ENCODE data around the gene TBRG4. TPM values are rescaled to one million over a fixed set of nuclear protein-coding genes. Genes with fewer than 3 reads are reported as not detected.
"Not testable (repeated sequence)": the region's sequence is repeated elsewhere in the genome, so short reads cannot be mapped to it uniquely, and the experiment has no call there.

TBRG4 gene
- total RNA-seq, 1 experiment from 2014 or later, result 81.5 TPM

DNA sequence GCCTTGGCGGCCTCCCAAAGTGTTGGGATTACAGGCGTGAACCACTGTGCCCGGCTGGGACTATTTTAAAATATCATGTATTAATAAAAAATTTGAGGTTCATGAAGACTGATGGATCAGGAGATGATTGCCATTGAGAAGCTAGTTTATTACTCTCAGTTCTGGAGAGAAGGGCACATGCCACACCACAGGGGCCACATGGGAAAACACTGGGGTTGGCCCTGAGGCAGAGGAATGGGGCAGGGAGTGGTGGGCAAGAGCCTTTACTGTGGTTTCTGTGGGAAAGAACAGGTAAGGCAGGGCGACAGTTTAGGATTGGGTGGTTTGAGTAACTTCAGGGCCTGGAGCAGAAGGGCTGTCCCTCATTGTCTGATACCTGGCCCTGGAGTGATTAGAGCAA is 6.8 kb upstream of the TBRG4 start:
- no peak for DNase-seq
- H3K9me2 ChIP-seq (replicated peaks; ENCODE audit: insufficient read depth, low read length), result no peaks in the 10 kb centered on the region
- H3K4me2 ChIP-seq (ENCODE audit: low read depth, low read length, poor library complexity, severe bottlenecking), result peak overlapping the region; percentile 30
- peaks cover 26% of the 10 kb centered on the region for H3K4me1 ChIP-seq (ENCODE audit: low read length)
- no peaks in the 10 kb centered on the region for H3K36me3 ChIP-seq (ENCODE audit: insufficient read depth, low read length)
- H3K27ac ChIP-seq (ENCODE audit: low read length), result peak overlapping the region; percentile 51; the same call in 1 of the 2 replicates
- H3K9ac ChIP-seq (ENCODE audit: low read length), result peak overlapping the region; percentile 37; the same call in 1 of the 2 replicates
- no peak overlapping the region; the same call in 1 of the 2 replicates for H2AFZ ChIP-seq (ENCODE audit: low read length)
- H3K9me3 ChIP-seq (ENCODE audit: low read length), result no peaks in the 10 kb centered on the region
- no peaks in the 10 kb centered on the region for H3K27me3 ChIP-seq (ENCODE audit: low read length)
- no peaks in the 10 kb centered on the region for H3K79me2 ChIP-seq (ENCODE audit: low read length)
- no peaks in the 10 kb centered on the region for H4K20me1 ChIP-seq (ENCODE audit: insufficient read depth, low read depth, low read length)
- no peak overlapping the region for H3K4me3 ChIP-seq (ENCODE audit: low read length)

GRCh38 chr7:45117582-45117981 is 6.1 kb upstream of the TBRG4 start:
- H3K4me2 ChIP-seq (ENCODE audit: low read depth, low read length, poor library complexity, severe bottlenecking), result no peak overlapping the region
- H3K9me3 ChIP-seq (ENCODE audit: low read length), result no peaks in the 10 kb centered on the region
- no peaks in the 10 kb centered on the region for H3K9me2 ChIP-seq (replicated peaks; ENCODE audit: insufficient read depth, low read length)
- H4K20me1 ChIP-seq (ENCODE audit: insufficient read depth, low read depth, low read length), result no peaks in the 10 kb centered on the region
- H3K36me3 ChIP-seq (ENCODE audit: insufficient read depth, low read length), result no peaks in the 10 kb centered on the region
- H3K9ac ChIP-seq (ENCODE audit: low read length), result no peak overlapping the region
- H2AFZ ChIP-seq (ENCODE audit: low read length), result no peak overlapping the region
- no peaks in the 10 kb centered on the region for H3K27me3 ChIP-seq (ENCODE audit: low read length)
- DNase-seq, result no peak
- no peaks in the 10 kb centered on the region for H3K79me2 ChIP-seq (ENCODE audit: low read length)
- no peak overlapping the region for H3K4me3 ChIP-seq (ENCODE audit: low read length)
- H3K27ac ChIP-seq (ENCODE audit: low read length), result no peak overlapping the region
- peaks cover 28% of the 10 kb centered on the region for H3K4me1 ChIP-seq (ENCODE audit: low read length)

DNA sequence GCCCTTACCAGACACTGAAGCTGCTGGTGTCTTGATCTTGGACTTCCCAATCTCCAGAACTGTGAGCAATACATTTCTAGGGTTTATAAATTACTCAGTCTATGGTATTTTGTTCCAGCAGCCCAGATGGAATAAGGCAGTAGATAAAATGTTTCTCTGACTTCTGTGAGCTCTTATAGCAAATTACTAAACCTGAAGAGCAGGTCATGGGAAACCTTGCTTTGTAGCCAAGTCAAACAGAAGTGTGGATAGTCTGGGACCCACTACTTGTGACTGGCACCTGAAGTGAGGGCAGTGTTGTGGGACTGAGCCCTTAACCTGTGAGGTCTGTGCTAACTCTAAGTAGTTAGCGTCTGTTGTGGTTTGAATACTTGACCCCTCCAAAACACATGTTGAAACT is 4.6 kb upstream of the TBRG4 start:
- no peak overlapping the region for H3K4me2 ChIP-seq (ENCODE audit: low read depth, low read length, poor library complexity, severe bottlenecking)
- DNase-seq, result no peak
- H3K9ac ChIP-seq (ENCODE audit: low read length), result no peak overlapping the region
- no peaks in the 10 kb centered on the region for H3K27me3 ChIP-seq (ENCODE audit: low read length)
- no peak overlapping the region for H2AFZ ChIP-seq (ENCODE audit: low read length)
- H3K9me2 ChIP-seq (replicated peaks; ENCODE audit: insufficient read depth, low read length), result no peaks in the 10 kb centered on the region
- H3K9me3 ChIP-seq (ENCODE audit: low read length), result no peaks in the 10 kb centered on the region
- H3K27ac ChIP-seq (ENCODE audit: low read length), result no peak overlapping the region
- peaks cover 33% of the 10 kb centered on the region for H3K4me1 ChIP-seq (ENCODE audit: low read length)
- H3K4me3 ChIP-seq (ENCODE audit: low read length), result no peak overlapping the region
- H3K36me3 ChIP-seq (ENCODE audit: insufficient read depth, low read length), result no peaks in the 10 kb centered on the region
- H4K20me1 ChIP-seq (ENCODE audit: insufficient read depth, low read depth, low read length), result no peaks in the 10 kb centered on the region
- peaks cover 5% of the 10 kb centered on the region for H3K79me2 ChIP-seq (ENCODE audit: low read length)

GRCh38 chr7:45114926-45115325 is 3.4 kb upstream of the TBRG4 start:
- Histone ChIP-seq H3K36me3 (ENCODE audit: insufficient read depth, low read length) (no peaks in the 10 kb centered on the region), H3K9me3 (ENCODE audit: low read length) (no peaks in the 10 kb centered on the region), H2AFZ (ENCODE audit: low read length) (no peak overlapping the region), H3K4me1 (ENCODE audit: low read length) (peaks cover 39% of the 10 kb centered on the region), H4K20me1 (ENCODE audit: insufficient read depth, low read depth, low read length) (no peaks in the 10 kb centered on the region), H3K79me2 (ENCODE audit: low read length) (peaks cover 16% of the 10 kb centered on the region), H3K27ac (ENCODE audit: low read length) (no peak overlapping the region), H3K9ac (ENCODE audit: low read length) (no peak overlapping the region), H3K4me3 (ENCODE audit: low read length) (no peak overlapping the region), H3K9me2 (replicated peaks; ENCODE audit: insufficient read depth, low read length) (no peaks in the 10 kb centered on the region), H3K27me3 (ENCODE audit: low read length) (no peaks in the 10 kb centered on the region), H3K4me2 (ENCODE audit: low read depth, low read length, poor library complexity, severe bottlenecking) (no peak overlapping the region)
- DNase-seq, result no peak

GRCh38 chr7:45114257-45114656 is 2.8 kb upstream of the TBRG4 start:
- not testable (repeated sequence) for H3K27me3 ChIP-seq (ENCODE audit: low read length); H4K20me1 ChIP-seq (ENCODE audit: insufficient read depth, low read depth, low read length); H3K27ac ChIP-seq (ENCODE audit: low read length); H3K9me3 ChIP-seq (ENCODE audit: low read length); H2AFZ ChIP-seq (ENCODE audit: low read length); H3K9me2 ChIP-seq (replicated peaks; ENCODE audit: insufficient read depth, low read length); DNase-seq; H3K9ac ChIP-seq (ENCODE audit: low read length); H3K36me3 ChIP-seq (ENCODE audit: insufficient read depth, low read length); H3K4me2 ChIP-seq (ENCODE audit: low read depth, low read length, poor library complexity, severe bottlenecking); H3K4me3 ChIP-seq (ENCODE audit: low read length)
- Histone ChIP-seq H3K4me1 (ENCODE audit: low read length) (peaks cover 37% of the 10 kb centered on the region), H3K79me2 (ENCODE audit: low read length) (peaks cover 22% of the 10 kb centered on the region)

- H4K20me1 ChIP-seq (ENCODE audit: insufficient read depth, low read depth, low read length), result peaks cover 17% of the 10 kb centered on the region
- H3K9me3 ChIP-seq (ENCODE audit: low read length), result no peaks in the 10 kb centered on the region
- no peaks in the 10 kb centered on the region for H3K27me3 ChIP-seq (ENCODE audit: low read length)
- H3K4me2 ChIP-seq (ENCODE audit: low read depth, low read length, poor library complexity, severe bottlenecking), result peak overlapping the region; percentile 76
- peaks cover 38% of the 10 kb centered on the region for H3K79me2 ChIP-seq (ENCODE audit: low read length)
- H3K4me1 ChIP-seq (ENCODE audit: low read length), result peaks cover 34% of the 10 kb centered on the region
- no peaks in the 10 kb centered on the region for H3K9me2 ChIP-seq (replicated peaks; ENCODE audit: insufficient read depth, low read length)
- no peak for DNase-seq
- H3K36me3 ChIP-seq (ENCODE audit: insufficient read depth, low read length), result peaks cover 18% of the 10 kb centered on the region
- H3K9ac ChIP-seq (ENCODE audit: low read length), result peak overlapping the region; percentile 94
- H2AFZ ChIP-seq (ENCODE audit: low read length), result no peak overlapping the region
- no peak overlapping the region for H3K27ac ChIP-seq (ENCODE audit: low read length)
- H3K4me3 ChIP-seq (ENCODE audit: low read length), result peak overlapping the region; percentile 88
Measured at GRCh38 chr7:45112648-45113047, 1.2 kb upstream of the TBRG4 start.

- no peak overlapping the region for H2AFZ ChIP-seq (ENCODE audit: low read length)
- peaks cover 45% of the 10 kb centered on the region for H3K36me3 ChIP-seq (ENCODE audit: insufficient read depth, low read length)
- H3K9me2 ChIP-seq (replicated peaks; ENCODE audit: insufficient read depth, low read length), result no peaks in the 10 kb centered on the region
- peak overlapping the region; percentile 23 for H3K4me2 ChIP-seq (ENCODE audit: low read depth, low read length, poor library complexity, severe bottlenecking)
- H4K20me1 ChIP-seq (ENCODE audit: insufficient read depth, low read depth, low read length), result peaks cover 36% of the 10 kb centered on the region
- peaks cover 28% of the 10 kb centered on the region for H3K4me1 ChIP-seq (ENCODE audit: low read length)
- no peak overlapping the region for H3K4me3 ChIP-seq (ENCODE audit: low read length)
- H3K9me3 ChIP-seq (ENCODE audit: low read length), result no peaks in the 10 kb centered on the region
- H3K27me3 ChIP-seq (ENCODE audit: low read length), result no peaks in the 10 kb centered on the region
- H3K79me2 ChIP-seq (ENCODE audit: low read length), result peaks cover 47% of the 10 kb centered on the region
- DNase-seq, result no peak
- H3K27ac ChIP-seq (ENCODE audit: low read length), result no peak overlapping the region
- no peak overlapping the region for H3K9ac ChIP-seq (ENCODE audit: low read length)
Measured at GRCh38 chr7:45108863-45109262, 2.6 kb downstream of the TBRG4 start.

DNA sequence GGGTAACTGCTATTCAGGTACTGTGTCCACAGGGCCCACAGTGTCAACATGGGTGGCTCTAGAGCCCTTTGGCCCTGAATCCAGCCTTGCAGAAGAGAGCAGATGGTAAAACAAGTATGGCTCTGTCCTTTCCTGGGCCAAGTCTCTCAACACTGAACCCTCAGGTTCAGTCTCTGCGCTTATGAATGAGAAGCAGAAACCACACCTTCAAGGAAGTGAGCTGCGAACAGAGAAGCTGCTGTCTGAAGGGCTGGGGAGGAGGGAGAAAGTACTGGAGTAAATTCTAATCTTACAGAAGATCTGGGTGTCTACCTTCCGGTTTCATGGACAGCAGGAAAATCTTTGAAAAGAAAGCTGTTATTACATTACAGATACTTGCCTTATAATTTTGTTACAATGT is 4.1 kb downstream of the TBRG4 start:
- H3K27me3 ChIP-seq (ENCODE audit: low read length), result no peaks in the 10 kb centered on the region
- no peaks in the 10 kb centered on the region for H3K9me2 ChIP-seq (replicated peaks; ENCODE audit: insufficient read depth, low read length)
- H3K4me2 ChIP-seq (ENCODE audit: low read depth, low read length, poor library complexity, severe bottlenecking), result no peak overlapping the region
- no peak overlapping the region for H3K4me3 ChIP-seq (ENCODE audit: low read length)
- H3K9me3 ChIP-seq (ENCODE audit: low read length), result no peaks in the 10 kb centered on the region
- H3K9ac ChIP-seq (ENCODE audit: low read length), result no peak overlapping the region
- no peak overlapping the region for H2AFZ ChIP-seq (ENCODE audit: low read length)
- H3K79me2 ChIP-seq (ENCODE audit: low read length), result peaks cover 47% of the 10 kb centered on the region
- no peak for DNase-seq
- peaks cover 53% of the 10 kb centered on the region for H3K36me3 ChIP-seq (ENCODE audit: insufficient read depth, low read length)
- peaks cover 23% of the 10 kb centered on the region for H3K4me1 ChIP-seq (ENCODE audit: low read length)
- peaks cover 36% of the 10 kb centered on the region for H4K20me1 ChIP-seq (ENCODE audit: insufficient read depth, low read depth, low read length)
- H3K27ac ChIP-seq (ENCODE audit: low read length), result no peak overlapping the region

DNA sequence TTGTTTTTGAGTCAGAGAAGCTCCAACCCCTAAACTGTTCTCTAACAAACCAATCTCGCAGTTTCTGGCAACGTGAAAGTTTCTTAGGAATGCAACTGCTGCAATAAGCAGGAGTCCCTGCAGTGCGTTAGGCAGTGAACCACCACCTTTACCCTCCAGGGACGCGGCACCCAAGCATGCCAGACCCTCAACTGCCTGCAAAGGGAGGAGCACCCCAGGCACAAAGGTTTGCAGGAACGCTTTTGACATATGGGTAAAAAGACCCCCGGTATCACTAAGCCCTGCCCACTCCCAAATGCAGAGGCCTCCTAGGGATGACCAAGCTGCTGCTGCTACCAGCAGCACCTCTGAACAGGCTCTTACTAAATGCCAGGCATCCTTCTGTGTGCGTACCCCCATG is 4.7 kb downstream of the TBRG4 start:
- H3K4me3 ChIP-seq (ENCODE audit: low read length), result no peak overlapping the region
- DNase-seq, result no peak
- peaks cover 37% of the 10 kb centered on the region for H4K20me1 ChIP-seq (ENCODE audit: insufficient read depth, low read depth, low read length)
- H3K9me2 ChIP-seq (replicated peaks; ENCODE audit: insufficient read depth, low read length), result no peaks in the 10 kb centered on the region
- no peaks in the 10 kb centered on the region for H3K27me3 ChIP-seq (ENCODE audit: low read length)
- no peak overlapping the region for H3K27ac ChIP-seq (ENCODE audit: low read length)
- peaks cover 20% of the 10 kb centered on the region for H3K4me1 ChIP-seq (ENCODE audit: low read length)
- no peaks in the 10 kb centered on the region for H3K9me3 ChIP-seq (ENCODE audit: low read length)
- H3K4me2 ChIP-seq (ENCODE audit: low read depth, low read length, poor library complexity, severe bottlenecking), result no peak overlapping the region
- peaks cover 47% of the 10 kb centered on the region for H3K79me2 ChIP-seq (ENCODE audit: low read length)
- no peak overlapping the region for H3K9ac ChIP-seq (ENCODE audit: low read length)
- H3K36me3 ChIP-seq (ENCODE audit: insufficient read depth, low read length), result peaks cover 55% of the 10 kb centered on the region
- H2AFZ ChIP-seq (ENCODE audit: low read length), result no peak overlapping the region
